ENCODE data around the gene TBCD.

The TBCD gene

DNA sequence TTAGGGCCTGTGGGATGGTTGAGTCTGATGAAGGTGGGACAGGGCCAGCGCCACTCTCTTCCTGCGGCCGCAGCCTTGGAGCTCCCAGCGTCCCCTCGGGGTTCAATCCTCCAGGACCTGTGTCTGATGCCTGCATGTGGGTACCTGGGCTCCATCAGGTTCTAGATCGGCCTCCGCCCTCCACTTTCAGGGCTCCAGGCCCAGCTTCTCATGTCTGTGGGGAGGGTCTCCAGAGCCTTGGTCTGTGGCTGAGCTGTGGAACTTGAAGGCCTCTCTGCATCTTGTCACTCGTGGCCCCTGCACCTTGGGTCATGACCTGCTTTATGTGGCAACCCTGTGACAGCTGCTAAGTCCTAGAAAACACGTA lies 177.8 kb downstream of the TBCD start:
- FAIRE-seq: no peak

DNA sequence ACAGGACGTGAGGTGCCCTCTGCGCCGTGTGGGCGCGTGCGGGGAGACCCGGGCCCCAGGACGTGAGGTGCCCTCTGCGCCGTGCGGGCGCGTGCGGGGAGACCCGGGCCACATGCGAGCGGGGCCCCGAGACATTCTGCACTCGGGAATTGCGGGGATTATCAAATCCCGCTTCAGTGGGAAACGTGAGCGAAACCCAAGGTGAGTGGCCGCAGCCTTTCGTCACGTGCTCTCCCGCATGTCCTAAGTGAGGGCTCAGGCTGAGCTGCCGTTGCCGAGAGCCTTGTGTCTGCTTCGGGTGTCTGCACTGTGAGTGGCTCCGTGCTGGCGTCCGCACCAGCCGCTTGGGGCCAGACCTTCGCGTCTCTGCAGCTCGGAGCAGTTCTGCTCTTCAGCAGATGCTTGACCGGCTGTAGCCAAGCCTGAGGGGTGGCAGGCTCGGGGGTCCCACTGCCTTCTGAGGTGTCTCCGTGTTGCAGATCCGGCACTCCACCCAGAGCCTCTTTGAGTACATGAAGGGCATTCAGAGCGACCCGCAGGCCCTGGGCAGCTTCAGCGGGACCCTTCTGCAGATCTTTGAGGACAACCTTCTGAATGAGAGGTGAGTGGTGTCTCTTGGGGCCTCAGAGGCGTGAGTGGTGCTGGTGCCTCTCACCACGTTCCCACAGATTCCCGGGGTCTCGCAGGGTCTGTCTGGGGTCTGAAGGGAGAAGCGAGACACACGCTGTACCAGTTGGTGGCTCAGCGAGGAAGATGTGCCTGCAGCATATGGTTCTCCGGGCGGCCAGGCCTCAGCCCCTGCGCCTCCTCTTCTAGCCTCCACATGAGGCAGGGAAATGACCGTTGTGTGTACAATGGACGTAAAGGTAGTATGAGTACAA lies 178.4 kb downstream of the TBCD start:
- TF ChIP-seq, protein P1, sequence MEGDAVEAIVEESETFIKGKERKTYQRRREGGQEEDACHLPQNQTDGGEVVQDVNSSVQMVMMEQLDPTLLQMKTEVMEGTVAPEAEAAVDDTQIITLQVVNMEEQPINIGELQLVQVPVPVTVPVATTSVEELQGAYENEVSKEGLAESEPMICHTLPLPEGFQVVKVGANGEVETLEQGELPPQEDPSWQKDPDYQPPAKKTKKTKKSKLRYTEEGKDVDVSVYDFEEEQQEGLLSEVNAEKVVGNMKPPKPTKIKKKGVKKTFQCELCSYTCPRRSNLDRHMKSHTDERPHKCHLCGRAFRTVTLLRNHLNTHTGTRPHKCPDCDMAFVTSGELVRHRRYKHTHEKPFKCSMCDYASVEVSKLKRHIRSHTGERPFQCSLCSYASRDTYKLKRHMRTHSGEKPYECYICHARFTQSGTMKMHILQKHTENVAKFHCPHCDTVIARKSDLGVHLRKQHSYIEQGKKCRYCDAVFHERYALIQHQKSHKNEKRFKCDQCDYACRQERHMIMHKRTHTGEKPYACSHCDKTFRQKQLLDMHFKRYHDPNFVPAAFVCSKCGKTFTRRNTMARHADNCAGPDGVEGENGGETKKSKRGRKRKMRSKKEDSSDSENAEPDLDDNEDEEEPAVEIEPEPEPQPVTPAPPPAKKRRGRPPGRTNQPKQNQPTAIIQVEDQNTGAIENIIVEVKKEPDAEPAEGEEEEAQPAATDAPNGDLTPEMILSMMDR (IDR thresholded peaks at IDR 0.05; ENCODE audit: insufficient read depth, missing control alignments): no peak
- no peak for FAIRE-seq

More for the DNA sequence above, 177.8 kb downstream of the TBCD start:
- DNase-seq (ENCODE audit: insufficient read length, low spot score): no peak
- TF ChIP-seq, protein P1 (IDR thresholded peaks at IDR 0.05; ENCODE audit: insufficient read depth, missing control alignments): no peak

DNA sequence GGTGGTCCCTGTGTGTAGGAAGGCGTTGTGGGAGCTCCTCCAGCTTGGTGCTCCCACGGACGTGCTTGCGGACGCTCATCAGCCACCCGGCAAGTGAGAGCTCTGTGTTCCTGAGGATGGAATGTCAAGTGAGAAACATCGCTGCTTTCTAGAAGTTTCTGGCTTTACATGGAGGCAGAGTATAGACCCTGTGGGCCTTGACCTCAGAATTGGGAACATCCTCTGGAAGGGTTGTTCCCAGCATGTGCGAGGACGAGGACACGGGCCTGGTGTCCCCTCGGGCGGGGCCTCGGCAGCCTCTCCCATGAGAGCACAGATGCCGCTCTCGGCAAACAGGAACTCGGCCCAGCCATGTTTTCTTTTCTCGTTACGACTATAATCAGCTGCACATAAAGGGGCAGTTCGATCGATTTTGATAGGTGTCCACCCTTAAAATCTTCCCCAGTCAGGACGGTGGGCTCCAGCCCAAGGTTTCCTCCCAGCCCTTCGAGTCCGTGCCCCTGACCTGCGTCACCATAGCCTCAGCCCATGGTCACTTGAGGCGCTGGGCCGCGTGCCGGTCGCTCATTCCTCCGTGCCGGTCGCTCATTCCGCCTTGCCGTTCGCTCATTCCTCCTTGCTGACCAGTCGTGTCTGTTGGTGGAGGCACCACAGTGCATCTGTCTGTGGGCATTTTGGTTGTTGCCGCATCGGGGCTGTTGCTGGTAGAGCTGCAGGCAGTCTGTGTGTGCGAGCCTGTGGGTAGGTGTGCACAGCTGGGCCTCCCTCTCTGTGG lies 179.2 kb downstream of the TBCD start:
- TF ChIP-seq, protein P1 (IDR thresholded peaks at IDR 0.05; ENCODE audit: insufficient read depth, missing control alignments): no peak
- no peak for DNase-seq (ENCODE audit: insufficient read length, low spot score)
- no peak for FAIRE-seq

More for the DNA sequence above, 178.4 kb downstream of the TBCD start:
- DNase-seq (ENCODE audit: insufficient read length, low spot score): no peak

DNA sequence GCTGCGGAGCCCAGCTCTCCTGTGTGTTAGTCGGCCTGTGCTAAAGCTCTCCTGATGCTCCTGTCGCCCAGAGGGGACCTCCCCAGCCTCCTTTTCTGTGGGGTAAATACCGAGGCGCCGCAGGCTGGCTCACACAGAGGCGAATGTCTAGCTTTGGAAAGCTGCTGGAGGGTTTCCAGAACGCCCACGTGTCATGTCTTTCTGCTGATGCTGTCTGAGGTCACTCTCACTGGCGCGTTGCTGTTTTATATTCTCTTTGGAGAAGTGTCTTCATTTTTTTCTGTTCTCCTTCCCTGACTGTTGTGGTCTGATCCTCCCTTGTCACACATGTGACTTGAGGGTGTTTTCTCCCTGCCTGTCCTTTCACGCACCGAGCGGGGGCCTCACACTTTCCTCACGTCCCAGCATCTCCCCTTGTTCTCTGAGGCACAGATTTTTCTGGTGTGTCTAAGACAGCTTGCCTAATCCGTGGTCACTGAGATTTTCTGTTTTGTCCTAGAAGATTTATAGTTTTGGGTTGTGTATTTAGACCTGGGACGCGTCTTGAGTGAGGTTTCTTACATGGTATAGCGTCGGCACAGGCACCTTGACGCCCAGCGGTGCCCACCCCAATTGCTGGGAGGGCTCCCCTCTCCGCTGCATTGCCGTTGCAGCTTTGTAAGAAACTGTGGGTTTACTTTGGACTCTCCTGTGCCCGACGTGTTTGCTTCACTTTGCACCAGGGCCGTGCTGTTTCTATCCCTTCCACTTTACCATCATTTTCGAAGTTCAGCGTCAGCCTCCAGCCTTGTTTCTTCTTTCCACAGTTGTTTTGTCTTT lies 180.0 kb downstream of the TBCD start:
- TF ChIP-seq, protein P1 (IDR thresholded peaks at IDR 0.05; ENCODE audit: insufficient read depth, missing control alignments): no peak

DNA sequence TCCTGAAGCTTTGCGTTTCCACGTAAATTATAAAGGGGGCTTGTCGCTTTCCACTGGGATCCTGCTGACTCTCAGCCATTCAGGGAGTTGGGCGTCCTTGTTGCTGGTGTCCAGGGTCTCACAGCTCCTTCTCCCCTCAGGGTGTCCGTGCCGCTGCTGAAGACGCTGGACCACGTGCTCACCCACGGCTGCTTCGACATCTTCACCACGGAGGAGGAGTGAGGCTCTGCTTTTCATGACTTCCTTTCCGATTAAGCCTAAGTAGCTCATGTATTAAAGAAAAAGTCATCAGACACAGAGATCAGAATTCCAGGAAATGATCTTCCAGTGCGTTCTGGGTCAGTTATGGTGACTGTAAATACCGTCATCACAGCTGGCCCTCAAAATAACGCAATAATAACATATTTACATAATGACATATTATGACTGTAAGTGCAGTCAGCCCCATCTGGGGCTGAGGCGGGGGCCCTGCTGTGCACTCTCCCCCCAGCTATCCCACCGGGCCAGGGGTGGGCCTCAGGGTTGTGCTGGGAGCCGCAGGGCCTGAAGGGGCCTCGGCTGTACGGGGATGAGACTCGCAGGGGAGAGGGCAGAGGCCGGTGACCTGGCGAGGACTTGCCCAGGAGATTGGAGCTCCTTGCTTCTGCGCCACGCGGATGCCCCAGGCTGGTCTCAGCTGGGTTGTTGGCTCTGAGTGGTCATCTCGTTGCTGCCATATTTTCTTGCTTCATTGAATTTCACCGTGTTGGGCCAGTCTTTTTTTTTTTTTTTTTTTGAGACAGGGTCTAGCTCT lies 180.8 kb downstream of the TBCD start:
- FAIRE-seq (no peak), DNase-seq (ENCODE audit: insufficient read length, low spot score) (no peak)
- TF ChIP-seq, protein P1 (IDR thresholded peaks at IDR 0.05; ENCODE audit: insufficient read depth, missing control alignments): no peak

More for the DNA sequence above, 180.0 kb downstream of the TBCD start:
- DNase-seq (ENCODE audit: insufficient read length, low spot score) (no peak), FAIRE-seq (no peak)

DNA sequence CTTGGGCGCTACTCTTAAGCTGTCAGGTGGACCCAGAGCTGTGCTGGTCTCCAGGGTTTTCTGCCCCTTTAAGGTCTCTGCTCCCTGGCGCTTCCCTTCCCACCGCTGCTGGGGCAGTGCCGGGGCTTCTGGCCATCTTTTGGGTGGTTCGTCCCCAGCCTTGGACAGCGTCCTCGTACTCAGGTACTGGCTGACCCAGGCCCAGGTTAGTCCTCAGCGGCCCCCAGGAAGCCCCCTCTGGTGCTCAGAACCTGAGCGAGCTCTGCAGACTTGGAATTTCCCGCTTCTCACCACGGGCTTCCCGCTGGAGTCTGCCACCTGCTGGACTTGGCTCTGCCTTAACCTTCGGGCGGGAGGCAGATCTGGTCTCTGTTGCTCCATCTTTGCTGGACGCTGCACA lies 182.0 kb downstream of the TBCD start:
- no peak for FAIRE-seq
- DNase-seq (ENCODE audit: insufficient read length, low spot score): no peak
- TF ChIP-seq, protein P1 (IDR thresholded peaks at IDR 0.05; ENCODE audit: insufficient read depth, missing control alignments): peak; percentile 4

All from D721Med (cell line).